IMR-90 (cell line): ENCODE measurements around the gene ITPK1.

Experiments used
- CTCF ChIP-seq: conservative IDR thresholded peaks from 2 replicates; pipeline ENCODE4 v1.5.1; 2012; ENCODE audit warnings: mild to moderate bottlenecking, low read depth, low read length, improper control_type of control experiment
- POLR2A ChIP-seq: IDR thresholded peaks from 2 replicates; pipeline ENCODE4 v1.6.1; 2012; ENCODE audit warnings: mild to moderate bottlenecking, low read depth, low read length

GRCh38 chr14:93075891-93076290 is 39.8 kb downstream of the ITPK1 start:
- TF ChIP-seq CTCF (no peak), POLR2A (no peak)
